GM18526 (cell line): ENCODE results near the gene YWHAB.

Source experiments
- POLR2A ChIP-seq: IDR thresholded peaks from 3 replicates; pipeline ENCODE4 v1.6.1; 2011; ENCODE audit not compliant: insufficient read length; ENCODE audit errors: extremely low read depth

Gene YWHAB

DNA sequence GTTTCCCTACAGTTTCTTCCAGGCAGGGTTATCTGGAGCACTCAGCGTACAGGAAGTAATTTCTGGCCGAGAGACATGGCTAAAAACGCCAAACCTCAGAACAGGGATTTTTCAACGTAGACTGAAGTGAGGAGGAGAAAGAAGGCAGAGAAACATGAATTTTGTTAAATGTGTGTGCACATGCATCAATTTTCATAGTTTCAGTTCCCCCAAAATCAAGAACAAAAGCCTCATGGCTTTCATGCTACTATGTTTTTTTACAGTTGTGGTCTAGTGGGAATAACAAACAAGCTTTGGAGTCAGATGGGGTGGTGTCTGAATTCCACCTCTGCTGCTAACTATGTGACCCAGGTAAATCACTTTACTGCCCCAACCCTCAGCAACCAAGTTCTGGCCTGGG is 69.8 kb downstream of the YWHAB start:
- no peak for TF ChIP-seq POLR2A

DNA sequence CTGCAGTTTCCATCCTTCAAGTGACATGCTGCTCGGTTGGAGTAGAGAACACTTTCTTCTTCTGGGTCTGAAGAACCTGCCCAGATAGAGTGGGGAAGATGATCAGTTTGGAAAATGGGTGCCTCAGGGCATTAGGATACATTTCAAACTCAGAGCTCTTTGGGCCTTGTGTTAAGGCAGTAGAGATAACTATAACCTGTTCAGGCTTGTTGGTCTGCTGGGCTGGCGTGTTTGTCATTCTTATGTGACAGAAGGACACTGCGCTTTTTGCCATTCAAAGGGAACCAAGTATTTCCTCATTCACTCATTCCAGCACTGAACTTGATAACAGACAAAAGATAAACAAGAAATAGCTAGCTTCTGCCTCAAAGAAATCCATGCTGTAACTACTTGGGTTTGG is 70.9 kb downstream of the YWHAB start:
- no peak for TF ChIP-seq POLR2A
